Measurements from ENCODE around the gene NDOR1.

Gene NDOR1

DNA sequence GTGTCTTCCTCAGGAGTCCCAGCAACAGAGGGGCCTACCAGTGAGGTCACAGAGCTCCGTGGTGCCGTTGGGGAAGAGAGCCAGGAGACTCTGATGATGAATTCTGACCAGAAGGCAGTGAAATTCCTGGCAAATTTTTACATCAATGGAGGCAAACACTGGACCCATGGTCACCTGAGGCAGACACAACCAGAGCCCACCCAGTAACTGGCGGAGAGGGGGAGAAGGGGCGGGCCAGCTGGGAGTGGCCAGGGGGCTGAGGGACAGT, 45.6 kb downstream of the NDOR1 start, which contains the start of gene STPG3:
Gene STPG3 (plus strand): TSS at position 93 of the 268 bp plus-strand sequence. CDS start 1 bp downstream, at position 94.
- Histone ChIP-seq H3K27ac (no peak within 1 kb of the TSS), H3K36me3 (no peaks in the 10 kb centered on the region; the same call in 1 of the 2 replicates), H3K4me3 (ENCODE audit: low read depth, low read length) (no peak within 1 kb of the TSS), H3K9me3 (ENCODE audit: severe bottlenecking) (no peaks in the 10 kb centered on the region), H3K27me3 (ENCODE audit: insufficient read depth, low read depth, severe bottlenecking) (no peaks in the 10 kb centered on the region)
- TF ChIP-seq, protein P1, sequence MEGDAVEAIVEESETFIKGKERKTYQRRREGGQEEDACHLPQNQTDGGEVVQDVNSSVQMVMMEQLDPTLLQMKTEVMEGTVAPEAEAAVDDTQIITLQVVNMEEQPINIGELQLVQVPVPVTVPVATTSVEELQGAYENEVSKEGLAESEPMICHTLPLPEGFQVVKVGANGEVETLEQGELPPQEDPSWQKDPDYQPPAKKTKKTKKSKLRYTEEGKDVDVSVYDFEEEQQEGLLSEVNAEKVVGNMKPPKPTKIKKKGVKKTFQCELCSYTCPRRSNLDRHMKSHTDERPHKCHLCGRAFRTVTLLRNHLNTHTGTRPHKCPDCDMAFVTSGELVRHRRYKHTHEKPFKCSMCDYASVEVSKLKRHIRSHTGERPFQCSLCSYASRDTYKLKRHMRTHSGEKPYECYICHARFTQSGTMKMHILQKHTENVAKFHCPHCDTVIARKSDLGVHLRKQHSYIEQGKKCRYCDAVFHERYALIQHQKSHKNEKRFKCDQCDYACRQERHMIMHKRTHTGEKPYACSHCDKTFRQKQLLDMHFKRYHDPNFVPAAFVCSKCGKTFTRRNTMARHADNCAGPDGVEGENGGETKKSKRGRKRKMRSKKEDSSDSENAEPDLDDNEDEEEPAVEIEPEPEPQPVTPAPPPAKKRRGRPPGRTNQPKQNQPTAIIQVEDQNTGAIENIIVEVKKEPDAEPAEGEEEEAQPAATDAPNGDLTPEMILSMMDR (IDR thresholded peaks at IDR 0.05; ENCODE audit: low read depth, low read length): no peak
- DNase-seq: no peak

DNA sequence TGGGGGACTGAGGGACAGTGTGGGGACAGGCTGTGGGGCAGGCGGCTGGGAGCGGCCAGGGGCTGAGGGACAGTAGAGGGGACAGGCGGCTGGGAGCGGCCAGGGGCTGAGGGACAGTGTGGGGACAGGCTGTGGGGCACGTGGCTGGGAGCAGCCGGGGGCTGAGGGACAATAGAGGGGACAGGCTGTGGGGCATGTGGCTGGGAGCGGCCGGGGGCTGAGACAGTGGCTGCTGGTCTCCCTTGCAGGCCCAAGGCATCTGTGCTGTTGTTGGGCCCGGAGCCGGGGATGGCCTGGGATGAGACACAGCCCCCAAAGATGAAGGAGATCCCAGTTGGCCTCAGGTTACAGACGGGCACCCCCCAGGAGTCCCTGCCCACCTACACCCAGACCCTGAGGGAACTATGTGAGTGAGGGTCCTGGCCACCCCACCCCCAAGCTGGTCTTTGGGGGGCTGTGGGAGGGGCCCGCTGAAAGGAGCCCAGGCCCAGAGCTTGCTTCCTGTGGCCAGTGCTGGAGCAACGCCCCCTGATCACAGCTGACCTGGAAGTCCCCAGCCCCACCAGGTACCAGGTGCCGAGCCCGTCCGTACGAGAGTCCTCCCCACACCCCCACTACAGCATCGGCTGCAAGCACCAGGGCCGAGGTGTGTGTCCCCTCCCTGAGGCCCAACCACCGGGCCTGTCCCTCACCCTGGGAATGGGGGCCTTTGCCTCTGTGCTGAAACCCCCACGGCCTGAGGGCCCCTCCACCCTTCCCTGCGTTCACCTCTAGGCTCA, 46.2 kb downstream of the NDOR1 start:
- peaks cover 3% of the 10 kb centered on the region; the same call in 1 of the 2 replicates for H3K36me3 ChIP-seq
- H3K27ac ChIP-seq: no peak overlapping the region
- DNase-seq: no peak
- TF ChIP-seq, protein P1 (IDR thresholded peaks at IDR 0.05; ENCODE audit: low read depth, low read length): no peak
- H3K27me3 ChIP-seq (ENCODE audit: insufficient read depth, low read depth, severe bottlenecking): no peaks in the 10 kb centered on the region
- H3K9me3 ChIP-seq (ENCODE audit: severe bottlenecking): no peaks in the 10 kb centered on the region
- no peak overlapping the region for H3K4me3 ChIP-seq (ENCODE audit: low read depth, low read length)

DNA sequence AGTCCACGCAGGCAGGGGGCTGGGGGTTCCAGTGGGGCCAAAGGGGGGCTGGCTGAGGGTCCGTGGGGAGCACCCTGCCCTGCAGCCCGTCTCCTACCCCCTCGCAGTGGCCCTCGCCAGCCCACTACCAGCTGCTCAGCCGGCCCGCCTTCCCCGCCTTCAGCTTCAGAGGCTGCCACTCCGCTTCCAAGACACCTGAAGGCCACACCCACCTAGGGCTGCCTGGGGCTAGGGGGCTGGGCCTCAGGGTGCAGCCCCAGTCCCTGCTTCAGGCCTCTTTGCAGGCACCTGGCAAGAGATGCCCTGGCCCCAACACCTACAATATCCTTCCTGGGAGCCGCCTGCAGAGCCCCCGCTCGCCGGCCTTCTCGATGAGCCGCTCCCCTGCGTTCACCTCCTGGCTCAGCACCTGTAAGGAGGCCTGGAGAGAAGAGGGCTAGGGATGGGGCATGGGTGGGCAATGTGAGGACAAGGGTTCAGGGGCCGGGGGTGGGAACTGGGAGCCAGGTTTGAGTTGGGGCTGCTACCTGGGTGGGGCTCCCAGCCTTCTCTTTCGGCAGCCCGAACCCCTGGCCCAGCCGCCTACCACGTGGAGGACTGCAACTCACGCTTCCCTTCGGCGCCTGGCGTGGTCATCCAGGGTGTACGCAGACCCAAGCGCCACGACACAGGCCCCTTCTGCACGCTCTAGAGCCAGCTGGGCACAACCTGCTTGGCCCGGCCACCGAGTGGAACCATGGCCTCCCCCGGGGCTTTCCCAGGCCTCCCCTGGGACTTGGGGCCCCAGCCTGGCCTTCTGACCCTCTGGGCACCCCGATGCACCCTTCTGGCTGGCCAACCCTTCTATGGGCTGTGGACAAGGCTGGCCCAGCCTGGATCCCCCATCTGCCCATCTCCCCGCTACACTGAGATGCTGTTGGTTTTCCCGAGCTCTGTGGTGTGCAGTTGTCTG, 47.3 kb downstream of the NDOR1 start:
- no peaks in the 10 kb centered on the region for H3K9me3 ChIP-seq (ENCODE audit: severe bottlenecking)
- no peak overlapping the region for H3K4me3 ChIP-seq (ENCODE audit: low read depth, low read length)
- peaks cover 3% of the 10 kb centered on the region; the same call in 1 of the 2 replicates for H3K36me3 ChIP-seq
- no peak overlapping the region for H3K27ac ChIP-seq
- no peaks in the 10 kb centered on the region for H3K27me3 ChIP-seq (ENCODE audit: insufficient read depth, low read depth, severe bottlenecking)
- TF ChIP-seq, protein P1 (IDR thresholded peaks at IDR 0.05; ENCODE audit: low read depth, low read length): no peak
- peak; percentile 55 for DNase-seq

DNA sequence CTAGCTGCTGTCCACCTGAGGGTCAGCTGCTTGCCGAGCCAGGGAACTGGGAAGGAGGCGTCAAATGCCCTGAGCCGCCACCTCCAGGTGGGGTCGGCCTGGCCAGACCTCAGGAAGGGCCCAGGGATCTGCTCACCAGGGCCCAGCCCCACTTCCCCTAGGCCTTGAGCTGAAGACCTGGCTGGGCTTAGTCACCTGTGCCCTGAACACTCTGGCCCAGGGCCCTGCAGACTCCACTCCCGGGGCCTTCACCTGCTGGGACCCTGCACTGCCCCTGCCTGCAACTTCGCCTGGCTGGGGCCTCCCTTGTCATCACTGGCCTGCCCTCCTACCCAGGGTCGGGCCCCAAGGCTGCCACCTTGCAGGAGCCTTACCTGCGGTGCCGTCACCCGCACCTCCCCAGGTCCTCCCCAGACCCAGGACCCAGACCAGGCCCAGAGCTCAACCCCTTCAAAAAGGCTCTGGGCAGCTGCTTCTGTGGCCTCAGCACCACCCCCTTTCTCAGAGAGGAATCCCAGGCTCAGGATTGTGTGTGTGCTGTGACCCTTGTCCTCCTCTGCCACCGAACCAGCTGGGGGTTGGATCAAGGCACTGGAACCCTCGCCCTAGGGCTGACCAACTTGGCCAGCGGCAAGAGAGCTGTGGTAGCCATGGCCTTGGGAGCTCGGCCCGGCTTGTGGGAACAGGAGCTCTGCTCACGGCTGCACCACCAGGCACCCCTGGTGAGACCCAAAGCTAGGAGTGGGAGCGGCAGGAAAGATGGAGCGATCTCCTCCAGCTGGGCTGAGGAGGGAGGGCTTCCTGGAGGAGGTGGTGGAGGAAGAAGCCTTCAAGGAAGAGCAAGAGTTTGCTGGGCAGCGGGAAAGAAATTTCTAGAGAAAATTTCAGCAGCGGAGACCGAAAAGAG, 48.5 kb downstream of the NDOR1 start:
- TF ChIP-seq, protein P1 (IDR thresholded peaks at IDR 0.05; ENCODE audit: low read depth, low read length): no peak
- no peak for DNase-seq
- H3K27ac ChIP-seq: peak overlapping the region; percentile 88

More for the DNA sequence above, 48.5 kb downstream of the NDOR1 start:
- H3K36me3 ChIP-seq: peaks cover 3% of the 10 kb centered on the region; the same call in 1 of the 2 replicates
- no peaks in the 10 kb centered on the region for H3K27me3 ChIP-seq (ENCODE audit: insufficient read depth, low read depth, severe bottlenecking)
- H3K9me3 ChIP-seq (ENCODE audit: severe bottlenecking): no peaks in the 10 kb centered on the region
- H3K4me3 ChIP-seq (ENCODE audit: low read depth, low read length): peak overlapping the region; percentile 65
